AG10803 (cell line): Measurements from ENCODE around the gene SH3BP5.
A peak's percentile ranks its signal among the peaks of the same experiment; 100 is the strongest.

Source experiments
- DNase-seq: peaks from one replicate; pipeline ENCODE4 v3.0.0; 2010; ENCODE audit warnings: low read depth
- H3K4me3 ChIP-seq: 2 replicates; pipeline ENCODE4 v1.5.1; 2011; ENCODE audit warnings: mild to moderate bottlenecking, low read length, control low read depth
- CTCF ChIP-seq: conservative IDR thresholded peaks from 2 replicates; pipeline ENCODE4 v1.5.1; 2011; ENCODE audit warnings: mild to moderate bottlenecking, low read length, control low read depth, inconsistent platforms

Gene SH3BP5

DNA sequence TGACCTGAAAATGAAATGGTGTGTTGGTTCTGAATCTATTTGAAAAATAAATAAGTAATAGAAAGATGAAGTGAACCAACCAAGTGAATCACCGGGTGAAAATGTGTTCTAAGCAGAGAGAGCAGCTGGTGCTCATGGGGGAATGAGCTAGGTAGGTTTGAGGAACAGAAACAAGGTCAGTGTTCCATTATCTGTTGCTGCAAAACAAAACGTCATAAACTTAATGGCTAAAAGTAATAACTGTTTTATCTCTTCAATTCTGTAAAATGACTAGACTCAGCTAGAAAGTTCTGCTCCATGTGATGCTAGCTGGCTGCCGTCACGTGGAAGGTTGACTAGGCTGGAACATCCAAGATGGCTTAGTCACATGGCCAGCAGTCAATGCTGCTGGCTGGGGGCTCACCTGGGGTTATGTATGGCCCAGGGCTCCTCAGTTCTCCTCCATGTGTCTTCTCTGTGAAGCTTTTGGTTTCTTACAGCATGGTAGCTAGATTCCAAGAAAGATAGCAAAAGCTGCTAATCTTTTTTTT lies 13.3 kb upstream of the SH3BP5 start:
- DNase-seq: no peak
- no peak overlapping the region for H3K4me3 ChIP-seq
- TF ChIP-seq CTCF: no peak

- no peak for DNase-seq
- no peak for TF ChIP-seq CTCF
- H3K4me3 ChIP-seq: no peak overlapping the region
Observed at GRCh38 chr3:15345066-15345607, 12.8 kb upstream of the SH3BP5 start.

DNA sequence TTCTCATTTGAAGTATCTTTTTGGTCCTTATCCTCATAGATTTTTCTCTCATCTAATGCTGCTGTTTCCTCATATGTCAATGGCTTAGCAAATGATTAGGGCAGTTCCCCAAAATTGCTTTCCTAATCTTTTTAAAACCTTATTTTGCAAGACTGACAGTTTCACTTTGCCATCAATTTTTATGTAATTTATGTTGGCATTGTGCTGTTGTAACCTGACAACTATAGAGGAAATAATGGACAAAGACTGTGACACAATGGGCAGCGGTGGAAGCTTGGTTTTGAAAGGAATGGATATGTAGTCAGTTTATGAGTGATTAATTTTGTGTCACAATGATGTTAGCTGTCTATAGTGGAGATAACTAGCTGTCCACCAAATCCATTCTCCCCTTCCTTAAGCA lies 10.6 kb upstream of the SH3BP5 start:
- TF ChIP-seq CTCF: no peak
- no peak overlapping the region for H3K4me3 ChIP-seq
- DNase-seq: no peak

DNA sequence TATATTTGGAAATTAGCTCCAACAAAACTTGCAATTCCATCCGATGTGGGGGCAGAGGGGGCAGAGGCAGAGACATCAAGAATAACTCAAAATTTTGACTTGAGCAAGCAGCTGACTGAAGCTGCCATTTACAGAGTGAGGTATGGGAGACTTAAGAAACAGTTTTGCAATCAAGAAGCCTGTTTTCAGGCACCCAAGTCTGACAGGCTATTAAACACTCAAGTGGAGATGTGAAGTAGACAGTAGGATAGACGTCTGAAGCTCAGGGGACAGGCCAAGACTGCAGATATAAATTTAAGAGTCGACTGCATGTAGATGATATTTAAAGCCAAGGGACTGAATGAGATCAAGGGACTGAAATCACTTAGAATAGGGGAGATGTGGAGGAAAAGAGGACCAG lies 9.9 kb upstream of the SH3BP5 start:
- no peak for TF ChIP-seq CTCF
- no peak overlapping the region for H3K4me3 ChIP-seq
- DNase-seq: no peak

GRCh38 chr3:15341030-15341726 lies 8.8 kb upstream of the SH3BP5 start:
- no peak for TF ChIP-seq CTCF
- no peak for DNase-seq
- H3K4me3 ChIP-seq: no peak overlapping the region

- DNase-seq: peak; percentile 71
- H3K4me3 ChIP-seq: no peak overlapping the region
- no peak for TF ChIP-seq CTCF
Observed at GRCh38 chr3:15339786-15340215, 7.4 kb upstream of the SH3BP5 start.

DNA sequence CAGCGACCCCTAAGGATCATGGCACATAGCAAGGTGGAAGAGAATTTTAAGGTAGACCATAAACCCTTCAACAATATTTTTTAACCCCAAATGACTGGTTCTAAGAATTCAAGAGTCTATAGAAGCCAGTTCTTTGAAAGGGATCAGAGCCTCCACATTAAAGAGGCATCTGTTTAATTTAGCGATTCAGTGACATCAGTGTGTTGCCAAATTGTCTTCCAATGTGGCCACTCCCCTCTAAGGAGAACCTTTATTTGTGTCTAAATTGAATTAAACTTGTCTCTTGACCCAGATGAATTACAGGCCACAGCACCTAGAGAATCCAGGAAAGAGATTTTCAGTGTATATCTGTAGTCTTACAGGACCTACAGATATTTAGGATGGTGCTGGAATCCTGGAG lies 6.6 kb upstream of the SH3BP5 start:
- DNase-seq: no peak
- H3K4me3 ChIP-seq: no peak overlapping the region
- TF ChIP-seq CTCF: no peak
